Measurements from ENCODE around the gene BCAS3.

The BCAS3 gene

GRCh38 chr17:61175298-61176142 lies 497.9 kb downstream of the BCAS3 start:
- DNase-seq = no peak

GRCh38 chr17:61177351-61177750 lies 499.7 kb downstream of the BCAS3 start:
- DNase-seq = no peak

DNA sequence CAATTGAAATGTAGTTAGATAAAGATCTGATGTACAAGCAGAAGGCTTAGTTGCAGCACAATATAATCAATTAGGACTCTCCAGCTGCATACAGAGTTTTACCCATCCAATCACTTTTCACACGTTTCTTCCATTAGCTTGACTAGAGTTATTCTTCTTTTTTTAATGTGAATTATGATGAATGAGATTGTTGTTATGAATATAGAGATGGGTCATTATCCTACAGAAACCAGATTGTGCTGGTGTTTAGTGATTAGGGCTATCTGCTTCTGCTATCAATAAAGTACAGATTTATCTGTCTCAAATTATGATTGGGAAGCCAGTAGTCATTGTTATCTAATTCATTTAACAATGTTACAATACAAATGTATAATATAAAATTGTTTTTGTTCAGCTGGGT lies 500.6 kb downstream of the BCAS3 start:
- DNase-seq = no peak

- DNase-seq = no peak
Measured at GRCh38 chr17:61179380-61179806, 501.7 kb downstream of the BCAS3 start.

DNA sequence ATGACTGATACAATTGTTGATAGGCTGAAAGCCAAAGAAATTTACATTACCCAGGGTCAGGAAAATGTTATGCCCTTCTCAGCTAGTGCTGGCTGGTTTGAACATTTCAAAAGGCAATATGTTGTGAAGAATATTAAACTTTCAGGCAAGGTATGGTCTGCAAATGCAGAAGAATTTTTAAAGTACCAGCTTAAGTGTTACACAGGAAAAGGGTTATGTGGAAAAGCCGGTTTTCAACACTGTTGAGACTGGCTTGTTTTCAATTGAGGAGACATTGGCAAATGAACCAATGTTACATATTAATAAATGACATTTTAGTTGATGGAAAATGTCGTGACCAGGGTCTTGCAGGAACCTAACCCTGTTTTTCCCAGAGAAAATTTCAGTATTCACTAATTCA lies 506.1 kb downstream of the BCAS3 start:
- DNase-seq = no peak

GRCh38 chr17:61185385-61185784 lies 507.7 kb downstream of the BCAS3 start:
- no peak for DNase-seq

GRCh38 chr17:61187038-61187437 lies 509.4 kb downstream of the BCAS3 start:
- no peak for DNase-seq

GRCh38 chr17:61188081-61188480 lies 510.4 kb downstream of the BCAS3 start:
- DNase-seq = no peak

- DNase-seq = no peak
Measured at GRCh38 chr17:61189968-61190367, 512.3 kb downstream of the BCAS3 start.

DNA sequence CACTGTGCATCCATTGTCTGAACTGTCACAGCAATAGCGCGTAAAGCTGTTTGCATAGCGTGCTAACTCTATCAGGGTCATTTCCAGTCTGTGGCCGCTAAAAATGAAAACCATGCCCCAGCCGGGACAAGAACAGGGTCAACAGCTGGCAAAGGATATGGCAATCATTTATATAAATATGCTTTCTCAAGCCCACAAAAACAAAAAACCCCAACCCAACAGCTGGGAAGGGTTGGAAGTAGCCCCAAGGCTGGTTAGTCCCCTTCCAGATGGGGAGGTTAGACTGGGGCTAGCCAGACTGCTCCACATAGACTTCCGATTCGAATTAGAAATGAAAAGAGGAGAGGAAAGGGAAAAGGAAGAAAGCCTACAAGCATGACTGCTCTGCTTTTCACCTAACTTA lies 518.7 kb downstream of the BCAS3 start:
- no peak for DNase-seq

- DNase-seq = no peak
Measured at GRCh38 chr17:61196799-61197198, 519.1 kb downstream of the BCAS3 start.

DNA sequence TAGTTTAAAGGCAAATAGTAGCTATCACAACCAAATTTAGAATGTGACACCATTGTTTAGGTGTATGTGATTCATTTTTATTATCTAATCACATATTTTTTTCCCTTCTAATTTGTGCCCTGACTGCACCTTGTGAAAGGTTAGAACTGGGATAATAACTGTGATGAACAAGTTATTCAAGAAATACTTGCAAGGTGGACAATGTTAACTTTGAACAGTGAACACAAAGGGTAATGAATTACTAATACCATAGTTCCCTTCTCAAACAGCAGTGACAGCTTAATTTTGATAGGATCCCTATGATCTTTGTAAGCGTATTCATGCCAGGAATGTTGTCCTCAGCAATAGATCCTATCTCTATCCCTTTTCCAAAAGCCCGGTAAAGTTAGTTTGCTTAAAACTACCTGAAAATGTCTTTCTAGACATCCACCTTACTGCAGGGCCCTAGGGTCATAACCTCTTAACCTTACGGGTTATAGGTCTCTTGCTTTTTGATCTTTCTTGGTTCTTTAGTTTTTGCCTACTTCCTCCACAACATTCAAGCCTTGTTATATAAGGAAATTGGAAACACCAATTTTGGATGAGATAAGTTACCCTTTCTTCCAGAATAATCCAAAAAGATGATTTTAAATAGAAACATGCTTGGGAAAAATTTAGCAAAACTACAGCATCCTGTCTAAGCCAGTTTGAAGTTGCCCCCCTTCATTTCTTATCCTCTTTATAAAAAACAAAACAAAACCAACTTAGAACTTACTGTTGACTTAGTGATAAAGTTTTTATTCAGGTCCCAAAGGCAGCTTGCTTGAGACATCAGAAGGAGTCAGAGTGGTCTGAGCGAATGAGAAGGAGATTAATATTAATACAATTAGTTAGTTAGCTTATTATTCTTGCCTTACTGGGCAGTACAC lies 522.0 kb downstream of the BCAS3 start:
- DNase-seq = no peak

DNA sequence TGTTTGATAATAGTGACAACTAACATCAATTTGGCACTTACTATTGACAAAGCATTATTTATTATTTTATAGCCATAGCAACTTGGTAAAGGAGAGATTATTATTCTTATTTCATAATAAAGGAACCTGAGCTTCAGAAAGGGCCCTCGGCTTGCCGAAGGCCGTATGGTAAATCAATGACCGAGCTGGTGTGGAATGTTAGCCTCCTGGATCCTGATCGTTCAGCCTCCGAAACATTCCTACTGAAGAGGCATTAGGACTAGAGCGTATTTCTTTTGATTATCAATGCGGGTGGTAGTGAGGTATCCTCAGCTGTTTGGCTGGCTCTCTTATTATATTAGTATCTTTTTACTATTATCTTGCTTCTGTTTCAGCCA lies 522.7 kb downstream of the BCAS3 start:
- no peak for DNase-seq

DNA sequence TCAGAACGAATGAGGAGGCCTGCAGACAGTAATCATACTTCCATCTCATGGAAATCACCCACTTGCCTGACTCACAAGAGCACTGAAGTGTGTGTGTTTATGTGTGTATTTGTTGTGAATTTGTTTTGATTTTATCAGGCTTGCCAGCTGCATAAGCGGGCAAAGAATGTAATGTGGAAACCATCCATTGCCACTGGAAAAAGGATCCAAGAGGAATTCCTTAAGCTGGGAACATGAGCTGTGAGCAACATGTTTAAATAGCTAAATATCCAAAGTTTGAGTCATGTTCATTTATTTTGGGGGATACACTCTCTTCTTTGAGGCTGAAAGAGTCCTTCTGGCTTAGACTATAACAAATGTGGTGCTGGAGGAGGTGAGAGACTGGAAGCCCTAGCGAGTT lies 523.6 kb downstream of the BCAS3 start:
- DNase-seq = no peak

DNA sequence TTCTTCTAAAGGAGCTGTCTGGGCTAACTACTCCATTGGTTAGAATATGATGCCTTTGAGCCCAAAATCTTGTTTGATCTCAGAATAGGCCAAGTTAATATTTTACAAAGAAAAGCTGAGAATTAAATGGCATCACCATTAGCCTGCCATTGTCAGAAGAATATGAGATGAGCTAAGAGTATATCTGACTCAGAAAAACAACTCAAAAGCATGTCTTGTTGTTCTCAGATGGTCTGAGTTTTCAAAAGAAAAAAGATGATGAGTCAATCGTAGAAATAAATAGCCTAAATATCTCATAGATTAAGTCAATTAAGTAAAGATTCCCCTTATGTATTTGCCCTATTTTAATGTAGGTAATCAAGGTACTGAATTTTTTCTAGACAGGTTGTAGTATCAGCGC lies 524.9 kb downstream of the BCAS3 start:
- no peak for DNase-seq

- no peak for DNase-seq
Measured at GRCh38 chr17:61203671-61204131, 526.0 kb downstream of the BCAS3 start.

- no peak for DNase-seq
Measured at GRCh38 chr17:61204456-61204855, 526.8 kb downstream of the BCAS3 start.

- no peak for DNase-seq
Measured at GRCh38 chr17:61205401-61205800, 527.8 kb downstream of the BCAS3 start.

DNA sequence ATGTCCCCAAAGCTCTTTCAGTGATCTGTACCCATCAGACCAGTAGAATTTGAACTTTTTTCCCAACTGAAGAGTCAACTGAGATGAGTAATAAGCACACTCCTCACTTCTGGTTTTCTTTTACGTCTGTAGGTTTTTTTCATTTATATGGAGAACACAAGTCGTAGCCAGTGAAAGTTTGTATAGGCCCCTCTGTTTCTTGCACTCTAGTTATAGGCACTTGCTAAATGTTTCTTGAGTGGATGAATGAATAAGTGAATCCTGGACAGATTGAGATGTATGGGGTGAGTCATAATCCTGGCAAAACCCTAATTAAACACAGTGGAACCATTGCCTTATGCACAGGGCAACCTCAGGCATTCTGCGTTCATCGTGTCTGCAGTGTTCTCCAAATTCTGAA lies 528.3 kb downstream of the BCAS3 start:
- DNase-seq = no peak

DNA sequence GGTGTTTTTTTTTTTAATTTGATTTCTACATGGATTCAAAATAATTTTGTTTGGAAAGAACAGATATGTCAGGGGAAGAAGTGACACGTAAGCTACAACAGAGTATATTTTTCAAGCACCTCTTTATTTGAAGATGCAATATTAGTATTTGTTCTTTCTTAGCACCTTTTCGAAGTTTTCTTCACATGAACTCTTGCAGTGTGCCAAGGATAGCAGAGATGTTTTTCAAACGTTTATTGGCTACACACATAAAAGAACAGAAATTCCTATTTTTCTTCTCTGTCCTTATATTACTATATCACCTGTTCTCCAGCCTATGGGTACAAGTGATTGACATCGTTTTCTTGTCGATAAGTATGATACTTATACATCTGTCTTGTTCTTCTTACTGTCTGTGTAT lies 529.3 kb downstream of the BCAS3 start:
- no peak for DNase-seq

DNA sequence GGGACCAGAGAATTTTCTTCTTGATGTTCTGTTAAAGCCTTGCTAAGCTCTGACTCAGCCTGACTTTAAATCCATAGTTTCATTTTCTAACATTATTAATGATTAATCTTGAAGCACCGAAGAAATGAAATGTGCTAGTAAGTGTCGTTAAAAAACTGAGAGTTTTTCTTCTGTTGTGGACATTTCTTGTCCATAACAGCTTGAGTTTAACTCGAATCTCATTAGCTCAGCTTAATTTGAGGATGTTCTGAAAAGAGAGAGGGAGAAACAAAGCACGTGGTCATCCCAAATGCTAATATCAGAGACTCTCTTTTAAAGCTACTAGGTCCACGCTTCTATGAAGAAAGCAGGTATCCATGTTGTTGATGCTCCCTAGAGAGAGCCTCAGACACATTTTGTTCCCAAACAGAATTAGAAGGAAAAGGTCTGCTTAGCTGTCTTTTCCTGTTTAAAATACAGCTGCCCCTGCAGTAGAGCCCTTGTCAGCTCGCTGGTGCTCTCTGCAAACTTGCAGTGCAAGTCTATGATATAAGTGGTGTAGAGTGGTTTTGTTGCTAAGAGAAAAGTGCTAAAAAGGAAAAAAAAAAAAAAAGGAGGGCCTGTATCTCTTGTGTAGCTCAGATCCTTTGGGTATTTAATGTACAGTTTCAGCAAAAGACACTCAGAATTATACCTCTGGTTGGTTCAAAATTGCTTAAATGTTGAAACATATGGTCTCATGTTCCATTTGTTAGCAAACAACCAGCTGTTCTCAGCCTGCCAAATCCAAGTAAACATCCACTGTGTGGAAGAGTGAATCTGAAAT lies 530.9 kb downstream of the BCAS3 start:
- no peak for DNase-seq

DNA sequence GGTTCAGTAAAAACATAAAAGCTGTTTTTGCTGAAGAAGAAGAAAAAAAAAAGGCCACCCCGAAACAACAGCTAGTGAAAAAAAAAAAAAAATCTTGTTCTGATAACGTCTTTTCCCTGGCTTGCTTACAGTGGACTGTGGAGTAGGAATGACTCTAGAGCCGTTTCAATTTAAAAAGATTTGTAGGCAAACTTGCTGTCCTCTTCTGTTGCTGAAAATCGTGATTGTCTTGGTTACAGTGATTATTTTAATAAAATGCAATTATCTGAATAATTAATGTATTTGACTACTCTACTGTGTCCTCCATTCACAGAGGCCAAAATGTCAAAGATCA lies 531.4 kb downstream of the BCAS3 start:
- no peak for DNase-seq

DNA sequence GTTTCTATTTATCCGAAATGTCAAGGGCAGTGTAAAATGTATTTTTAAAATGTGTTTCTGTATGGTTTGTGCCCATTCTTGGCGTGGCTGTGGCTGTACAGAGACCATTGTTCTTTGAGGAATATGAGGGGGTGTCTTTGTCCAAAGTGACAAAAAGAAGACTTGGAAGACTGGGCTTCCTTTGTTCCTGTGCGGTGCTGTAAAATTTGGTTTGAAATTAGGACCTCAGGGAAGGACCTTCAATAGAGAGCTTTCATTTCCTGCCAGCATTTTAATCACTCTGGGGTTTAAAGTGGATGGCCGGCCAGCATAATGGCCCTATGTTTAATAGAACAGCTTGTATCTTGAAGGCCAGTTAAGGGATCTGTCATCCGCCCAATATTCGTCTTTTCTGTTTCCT lies 531.9 kb downstream of the BCAS3 start:
- DNase-seq = no peak
